ENCODE measurements around the gene LCN12.

The LCN12 gene

DNA sequence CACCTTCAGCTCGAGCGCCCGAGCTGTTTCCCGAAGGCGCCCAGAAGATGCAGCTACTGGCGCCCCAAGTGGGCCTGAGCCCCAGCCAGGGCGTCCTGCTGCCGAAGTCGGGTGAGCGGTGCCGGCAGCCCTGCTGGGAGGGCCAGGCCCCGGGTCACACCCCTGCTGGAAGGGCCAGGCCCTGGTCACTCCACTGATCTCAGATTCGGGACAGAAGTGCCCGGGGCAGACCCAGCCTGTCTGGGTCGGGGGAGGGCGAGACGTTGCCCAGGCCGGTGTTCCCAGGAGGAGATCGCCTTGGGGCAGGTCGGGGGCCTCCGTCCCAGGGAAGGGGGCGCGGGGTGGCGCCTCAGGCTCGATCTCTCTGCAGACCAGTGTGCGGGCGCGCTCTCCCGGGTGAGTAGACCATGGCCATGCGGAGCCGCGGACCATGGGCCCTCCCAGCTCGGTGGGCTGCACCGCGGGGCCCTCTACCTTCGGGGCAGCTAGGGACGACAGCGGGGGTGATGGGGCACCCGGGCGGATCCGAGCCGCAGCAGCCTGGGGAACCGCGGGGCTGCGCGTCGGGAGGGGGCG is 33.0 kb downstream of the LCN12 start:
- no peak overlapping the region for H3K27ac ChIP-seq (ENCODE audit: low read depth, low read length, severe bottlenecking)
- no peak overlapping the region for H3K4me3 ChIP-seq (ENCODE audit: extremely low read depth, insufficient read depth, low read length, poor library complexity, severe bottlenecking)
- peaks cover 14% of the 10 kb centered on the region for H3K4me1 ChIP-seq (ENCODE audit: control insufficient read depth, insufficient read depth, low read length, poor library complexity, severe bottlenecking)
- no peaks in the 10 kb centered on the region for H3K36me3 ChIP-seq (ENCODE audit: control insufficient read depth, insufficient read depth, low read length)
- WGBS, 2 experiments (ENCODE audit: insufficient coverage in 2 of 2): 72 to 79% methylated on average over 42 to 45 of the region's 48 CpGs
- no peaks in the 10 kb centered on the region for H3K9me3 ChIP-seq (ENCODE audit: control insufficient read depth, low read length)

DNA sequence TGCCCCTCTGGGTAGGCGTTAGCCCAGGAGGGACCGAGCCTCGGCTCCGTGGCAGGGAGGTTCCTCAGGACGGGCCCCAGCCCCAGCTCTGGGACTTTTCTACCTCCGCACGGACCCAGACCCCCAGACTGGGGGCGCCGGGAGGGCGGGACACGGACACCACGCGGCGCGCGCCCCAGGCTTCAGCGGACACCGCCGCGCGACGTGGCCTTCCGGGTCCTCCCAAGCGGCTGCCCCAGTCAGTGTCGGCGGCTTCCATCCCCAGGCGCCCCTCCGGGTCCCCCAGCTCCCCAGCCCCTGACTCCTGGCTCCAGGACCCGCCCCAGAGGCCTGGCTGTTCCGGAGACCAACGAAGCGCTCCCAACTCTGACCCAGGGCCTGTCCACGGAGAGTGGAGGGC is 33.8 kb downstream of the LCN12 start:
- H3K27ac ChIP-seq (ENCODE audit: low read depth, low read length, severe bottlenecking): no peak overlapping the region
- H3K36me3 ChIP-seq (ENCODE audit: control insufficient read depth, insufficient read depth, low read length): no peaks in the 10 kb centered on the region
- no peak overlapping the region for H3K4me3 ChIP-seq (ENCODE audit: extremely low read depth, insufficient read depth, low read length, poor library complexity, severe bottlenecking)
- H3K9me3 ChIP-seq (ENCODE audit: control insufficient read depth, low read length): peaks cover 5% of the 10 kb centered on the region
- 76 to 79% methylated on average over 30 to 33 of the region's 33 CpGs for WGBS, 2 experiments (ENCODE audit: insufficient coverage in 2 of 2)
- H3K4me1 ChIP-seq (ENCODE audit: control insufficient read depth, insufficient read depth, low read length, poor library complexity, severe bottlenecking): peaks cover 11% of the 10 kb centered on the region

DNA sequence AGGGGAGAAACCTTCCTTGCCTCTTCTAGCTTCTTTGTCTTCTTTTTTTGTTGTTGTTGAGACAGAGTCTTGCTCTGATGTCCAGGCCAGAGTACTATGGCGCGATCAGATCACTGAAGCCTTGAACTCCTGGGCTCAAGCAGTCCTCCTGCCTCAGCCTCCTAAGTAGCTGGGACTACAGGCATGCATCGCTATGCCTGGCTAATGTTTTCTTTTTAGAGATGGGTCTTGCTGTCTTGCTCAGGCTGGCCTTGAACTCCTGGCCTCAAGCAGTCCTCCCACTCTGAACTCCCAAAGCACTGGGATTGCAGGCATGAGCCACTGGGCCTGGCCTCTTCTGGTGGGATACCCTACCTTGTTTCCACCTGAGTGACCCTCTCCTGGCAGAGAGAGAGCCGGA is 36.8 kb downstream of the LCN12 start:
- Histone ChIP-seq H3K4me1 (ENCODE audit: control insufficient read depth, insufficient read depth, low read length, poor library complexity, severe bottlenecking) (peaks cover 10% of the 10 kb centered on the region), H3K27ac (ENCODE audit: low read depth, low read length, severe bottlenecking) (no peak overlapping the region), H3K9me3 (ENCODE audit: control insufficient read depth, low read length) (peaks cover 8% of the 10 kb centered on the region), H3K36me3 (ENCODE audit: control insufficient read depth, insufficient read depth, low read length) (peaks cover 5% of the 10 kb centered on the region), H3K4me3 (ENCODE audit: extremely low read depth, insufficient read depth, low read length, poor library complexity, severe bottlenecking) (no peak overlapping the region)
- 92 to 95% methylated on average over 2 to 4 of the region's 4 CpGs for WGBS, 2 experiments (ENCODE audit: insufficient coverage in 2 of 2)

DNA sequence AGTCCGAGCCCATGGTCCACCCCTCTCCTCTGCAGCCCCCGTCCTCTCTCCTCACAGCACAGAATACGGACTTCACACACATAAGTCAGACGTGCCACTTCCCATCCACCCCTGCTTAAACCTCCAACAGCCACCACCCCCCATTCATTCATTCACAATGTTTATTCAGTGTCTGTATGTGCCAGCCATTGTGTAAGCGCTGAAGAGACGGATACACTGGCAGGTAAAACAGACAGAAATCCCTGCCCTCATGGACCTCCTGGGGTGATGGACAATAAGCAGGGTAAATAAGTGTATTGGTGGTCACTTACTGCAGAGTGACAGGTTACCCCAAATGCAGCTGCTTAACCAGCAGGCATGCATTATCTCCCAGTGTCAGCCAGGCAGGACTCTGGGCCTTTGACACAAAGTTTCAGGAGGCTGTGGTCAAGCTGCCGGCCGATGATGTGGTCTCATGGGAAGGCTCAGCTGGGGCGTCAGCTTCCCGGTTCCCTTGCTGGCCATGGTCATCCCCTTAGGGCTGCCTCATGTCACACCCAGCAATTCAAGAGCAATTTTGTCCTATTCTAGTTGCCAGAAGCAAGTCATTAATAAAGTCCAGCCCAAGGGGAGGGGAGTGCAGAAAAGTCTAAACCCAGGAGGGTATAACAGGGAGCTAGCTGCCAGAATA is 38.3 kb downstream of the LCN12 start:
- Histone ChIP-seq H3K27ac (ENCODE audit: low read depth, low read length, severe bottlenecking) (no peak overlapping the region), H3K36me3 (ENCODE audit: control insufficient read depth, insufficient read depth, low read length) (peaks cover 12% of the 10 kb centered on the region), H3K4me3 (ENCODE audit: extremely low read depth, insufficient read depth, low read length, poor library complexity, severe bottlenecking) (no peak overlapping the region), H3K4me1 (ENCODE audit: control insufficient read depth, insufficient read depth, low read length, poor library complexity, severe bottlenecking) (peaks cover 10% of the 10 kb centered on the region), H3K9me3 (ENCODE audit: control insufficient read depth, low read length) (peaks cover 8% of the 10 kb centered on the region)
- WGBS, 2 experiments (ENCODE audit: insufficient coverage in 2 of 2): 79 to 86% methylated on average over 7 to 9 of the region's 10 CpGs

DNA sequence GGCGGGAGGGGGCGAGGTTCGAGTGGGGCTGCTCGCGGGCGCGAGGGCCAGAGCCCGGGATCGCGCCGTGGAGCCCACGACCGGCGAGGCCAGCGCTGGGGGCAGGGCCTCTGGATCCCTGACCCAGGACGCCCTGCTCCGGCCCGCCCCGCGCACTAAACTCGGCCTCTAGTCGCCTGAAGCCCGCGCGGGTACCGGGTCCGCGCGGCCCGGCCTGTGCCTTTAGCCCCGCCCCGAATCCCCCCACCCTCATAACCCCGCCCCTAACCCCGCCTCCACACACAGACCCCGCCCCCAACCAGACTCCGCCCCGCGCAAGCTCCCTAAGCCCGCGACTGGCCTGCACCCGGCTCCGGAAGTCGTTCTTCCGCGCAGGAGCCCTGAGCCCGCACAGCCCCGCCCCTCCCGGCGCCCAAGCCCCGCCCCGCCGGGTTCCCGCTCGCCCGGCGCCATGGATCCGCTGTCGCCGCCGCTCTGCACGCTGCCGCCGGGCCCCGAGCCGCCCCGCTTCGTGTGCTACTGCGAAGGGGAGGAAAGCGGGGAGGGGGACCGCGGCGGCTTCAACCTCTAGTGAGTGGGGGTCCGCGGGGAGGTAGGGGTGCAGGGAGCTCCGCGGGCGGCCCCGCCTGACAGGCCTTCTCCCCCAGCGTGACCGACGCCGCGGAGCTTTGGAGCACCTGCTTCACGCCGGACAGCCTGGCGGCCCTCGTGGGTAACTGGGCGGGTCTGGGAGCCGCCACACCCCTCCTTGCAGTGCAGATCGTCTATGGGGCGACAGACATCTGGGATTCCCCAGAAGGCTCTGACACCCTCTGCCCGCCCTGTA is 40.1 kb downstream of the LCN12 start, which contains the start of gene PAXX:
Gene PAXX, plus strand, starts transcription at position 430 of the 826 bp plus-strand sequence. Its CDS starts 22 bp downstream, at position 452.
- H3K4me3 ChIP-seq (ENCODE audit: extremely low read depth, insufficient read depth, low read length, poor library complexity, severe bottlenecking): peak within 1 kb of the TSS; percentile 72
- H3K4me1 ChIP-seq (ENCODE audit: control insufficient read depth, insufficient read depth, low read length, poor library complexity, severe bottlenecking): peaks cover 19% of the 10 kb centered on the region
- no peak within 1 kb of the TSS for H3K27ac ChIP-seq (ENCODE audit: low read depth, low read length, severe bottlenecking)
- H3K36me3 ChIP-seq (ENCODE audit: control insufficient read depth, insufficient read depth, low read length): peaks cover 12% of the 10 kb centered on the region
- peaks cover 8% of the 10 kb centered on the region for H3K9me3 ChIP-seq (ENCODE audit: control insufficient read depth, low read length)
- WGBS, 2 experiments (ENCODE audit: insufficient coverage in 2 of 2): 2 to 5% methylated on average over 41 to 58 of the region's 92 CpGs

DNA sequence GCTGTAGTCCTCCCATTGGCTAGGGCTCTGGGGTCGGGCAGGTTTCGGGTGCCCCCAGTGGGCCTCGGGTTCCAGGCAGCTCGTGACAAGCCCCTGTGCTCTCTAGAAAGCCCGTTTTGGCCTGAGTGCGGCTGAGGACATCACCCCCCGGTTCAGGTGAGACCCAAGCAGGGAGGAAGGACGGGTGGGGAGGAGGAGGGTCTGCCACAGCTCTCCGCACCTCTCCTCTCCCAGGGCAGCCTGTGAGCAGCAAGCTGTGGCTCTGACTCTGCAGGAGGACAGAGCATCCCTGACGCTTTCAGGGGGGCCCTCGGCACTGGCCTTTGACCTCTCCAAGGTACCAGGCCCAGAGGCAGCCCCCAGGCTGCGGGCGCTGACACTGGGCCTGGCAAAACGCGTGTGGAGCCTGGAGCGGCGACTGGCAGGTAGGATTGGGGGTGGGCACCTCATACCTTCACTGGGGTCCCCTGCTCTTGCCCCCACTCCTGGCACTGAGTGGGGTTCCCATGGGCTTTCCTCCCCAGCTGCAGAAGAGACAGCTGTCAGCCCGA is 40.8 kb downstream of the LCN12 start:
- Histone ChIP-seq H3K36me3 (ENCODE audit: control insufficient read depth, insufficient read depth, low read length) (peaks cover 12% of the 10 kb centered on the region), H3K27ac (ENCODE audit: low read depth, low read length, severe bottlenecking) (no peak overlapping the region), H3K9me3 (ENCODE audit: control insufficient read depth, low read length) (peaks cover 8% of the 10 kb centered on the region), H3K4me3 (ENCODE audit: extremely low read depth, insufficient read depth, low read length, poor library complexity, severe bottlenecking) (peak overlapping the region; percentile 72), H3K4me1 (ENCODE audit: control insufficient read depth, insufficient read depth, low read length, poor library complexity, severe bottlenecking) (peaks cover 19% of the 10 kb centered on the region)
- WGBS, 2 experiments (ENCODE audit: insufficient coverage in 2 of 2): 42 to 44% methylated on average over 17 of the region's 18 CpGs

DNA sequence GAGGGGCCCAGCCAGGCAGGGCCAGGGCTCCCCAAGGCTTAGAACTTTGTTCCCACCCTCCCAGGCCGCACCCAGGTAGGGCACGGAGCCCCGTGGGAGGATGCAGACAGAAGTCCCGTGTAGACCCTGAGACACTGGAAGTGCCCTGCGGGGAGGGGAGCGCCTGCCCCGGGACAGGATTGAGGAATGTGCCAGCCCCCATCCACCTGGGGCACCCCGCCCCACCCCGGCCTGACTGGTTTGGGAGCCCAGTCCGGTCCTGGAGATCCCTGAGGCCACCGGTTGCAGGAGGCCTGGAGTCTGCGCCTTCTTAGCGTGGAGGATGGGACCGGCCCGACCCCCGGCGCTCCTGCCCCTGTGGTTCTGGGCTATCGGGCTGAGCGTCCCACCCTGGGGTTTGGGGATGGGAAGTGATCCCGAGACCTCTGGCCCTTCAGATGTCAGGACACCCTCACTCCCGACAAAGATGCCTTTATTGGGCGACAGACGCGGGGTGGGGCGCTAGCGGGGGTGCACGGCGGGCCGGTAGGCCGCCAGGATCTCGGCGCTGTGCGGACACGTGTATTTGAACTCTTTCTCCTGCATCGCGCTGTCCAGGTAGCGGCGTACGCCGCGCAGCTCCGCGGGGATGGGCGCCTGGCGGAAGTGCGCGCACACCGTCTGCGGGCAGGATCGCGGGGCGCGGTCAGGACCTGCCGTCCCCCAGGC is 42.3 kb downstream of the LCN12 start:
- WGBS, 2 experiments (ENCODE audit: insufficient coverage in 2 of 2): 81 to 89% methylated on average over 52 to 53 of the region's 54 CpGs
- peaks cover 8% of the 10 kb centered on the region for H3K9me3 ChIP-seq (ENCODE audit: control insufficient read depth, low read length)
- H3K4me1 ChIP-seq (ENCODE audit: control insufficient read depth, insufficient read depth, low read length, poor library complexity, severe bottlenecking): peaks cover 19% of the 10 kb centered on the region
- H3K36me3 ChIP-seq (ENCODE audit: control insufficient read depth, insufficient read depth, low read length): peaks cover 12% of the 10 kb centered on the region
- no peak overlapping the region for H3K27ac ChIP-seq (ENCODE audit: low read depth, low read length, severe bottlenecking)
- no peak overlapping the region for H3K4me3 ChIP-seq (ENCODE audit: extremely low read depth, insufficient read depth, low read length, poor library complexity, severe bottlenecking)

DNA sequence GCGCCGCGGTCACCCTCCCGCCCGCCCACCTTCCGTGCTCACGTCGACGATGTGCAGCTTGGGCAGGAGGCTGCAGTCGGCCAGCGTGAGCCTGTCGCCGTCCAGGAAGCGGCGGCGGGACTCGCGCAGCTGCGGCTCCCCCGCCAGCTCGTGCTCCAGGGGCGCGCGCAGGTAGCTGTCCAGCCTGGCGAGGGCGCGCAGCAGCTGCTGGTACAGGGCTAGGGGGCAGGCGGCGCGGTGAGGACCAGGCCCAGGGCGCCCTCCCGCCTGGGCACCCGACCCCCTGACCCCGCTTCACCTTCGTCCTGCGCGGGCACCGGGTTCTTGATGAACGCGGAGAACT is 42.8 kb downstream of the LCN12 start:
- 73 to 86% methylated on average over 38 to 40 of the region's 40 CpGs for WGBS, 2 experiments (ENCODE audit: insufficient coverage in 2 of 2)
- Histone ChIP-seq H3K36me3 (ENCODE audit: control insufficient read depth, insufficient read depth, low read length) (peaks cover 12% of the 10 kb centered on the region), H3K4me3 (ENCODE audit: extremely low read depth, insufficient read depth, low read length, poor library complexity, severe bottlenecking) (no peak overlapping the region), H3K9me3 (ENCODE audit: control insufficient read depth, low read length) (peaks cover 8% of the 10 kb centered on the region), H3K4me1 (ENCODE audit: control insufficient read depth, insufficient read depth, low read length, poor library complexity, severe bottlenecking) (peaks cover 19% of the 10 kb centered on the region), H3K27ac (ENCODE audit: low read depth, low read length, severe bottlenecking) (no peak overlapping the region)

DNA sequence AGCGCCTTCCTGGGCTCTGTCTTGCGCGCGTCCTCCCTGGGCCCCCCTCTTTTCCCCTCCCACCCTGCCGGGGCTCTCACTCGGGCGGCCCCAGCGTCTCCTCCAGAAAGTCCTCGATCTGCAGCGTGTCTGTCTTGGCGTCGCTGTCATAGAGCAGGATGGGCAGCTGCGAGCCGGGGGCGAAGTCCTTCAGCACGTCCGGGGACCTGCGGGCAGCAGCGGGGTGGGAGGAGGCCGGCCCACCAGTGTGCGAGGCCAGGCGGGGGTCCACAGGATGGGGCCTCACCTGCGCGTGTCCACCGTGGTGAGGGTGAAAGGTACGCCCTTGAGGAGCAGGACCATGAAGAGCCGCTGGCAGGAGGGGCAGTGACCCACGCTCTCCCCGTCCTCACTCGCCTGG is 43.3 kb downstream of the LCN12 start:
- Histone ChIP-seq H3K36me3 (ENCODE audit: control insufficient read depth, insufficient read depth, low read length) (peaks cover 12% of the 10 kb centered on the region), H3K9me3 (ENCODE audit: control insufficient read depth, low read length) (peaks cover 6% of the 10 kb centered on the region), H3K4me3 (ENCODE audit: extremely low read depth, insufficient read depth, low read length, poor library complexity, severe bottlenecking) (no peak overlapping the region), H3K27ac (ENCODE audit: low read depth, low read length, severe bottlenecking) (no peak overlapping the region), H3K4me1 (ENCODE audit: control insufficient read depth, insufficient read depth, low read length, poor library complexity, severe bottlenecking) (peaks cover 22% of the 10 kb centered on the region)
- WGBS, 2 experiments (ENCODE audit: insufficient coverage in 2 of 2): 90 to 93% methylated on average over 9 to 27 of the region's 30 CpGs

DNA sequence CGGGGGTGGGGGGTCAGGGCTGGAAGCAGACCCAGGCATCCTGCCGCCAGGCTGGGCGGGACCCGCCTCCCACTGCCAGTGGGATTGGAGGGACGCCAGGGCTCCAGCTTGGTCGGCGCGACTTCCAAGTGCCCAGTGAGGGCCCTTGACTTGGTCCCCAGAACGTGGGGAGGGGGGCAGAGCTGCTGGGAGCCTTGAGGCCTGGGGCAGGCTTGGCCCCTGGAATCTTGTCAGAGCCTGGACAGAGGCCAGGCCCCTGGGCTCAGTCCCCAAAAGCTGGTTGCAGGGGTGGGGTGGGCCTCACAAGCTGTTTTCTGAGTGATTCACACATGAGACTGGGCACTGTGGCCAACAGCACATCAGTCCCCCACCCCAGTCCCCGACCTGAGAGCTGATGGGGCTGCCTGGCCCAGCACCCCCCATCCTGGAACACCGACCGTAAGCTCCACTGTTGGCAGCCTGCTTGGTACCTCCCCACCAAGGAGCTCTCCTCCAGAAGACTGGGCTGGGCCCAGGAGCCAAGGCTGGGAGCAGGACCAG is 43.8 kb downstream of the LCN12 start:
- H3K4me1 ChIP-seq (ENCODE audit: control insufficient read depth, insufficient read depth, low read length, poor library complexity, severe bottlenecking): peaks cover 22% of the 10 kb centered on the region
- 84 to 94% methylated on average over 9 to 10 of the region's 12 CpGs for WGBS, 2 experiments (ENCODE audit: insufficient coverage in 2 of 2)
- no peak overlapping the region for H3K4me3 ChIP-seq (ENCODE audit: extremely low read depth, insufficient read depth, low read length, poor library complexity, severe bottlenecking)
- H3K9me3 ChIP-seq (ENCODE audit: control insufficient read depth, low read length): peaks cover 3% of the 10 kb centered on the region
- H3K36me3 ChIP-seq (ENCODE audit: control insufficient read depth, insufficient read depth, low read length): peaks cover 12% of the 10 kb centered on the region
- H3K27ac ChIP-seq (ENCODE audit: low read depth, low read length, severe bottlenecking): peak overlapping the region; percentile 5
